Myocyte (in vitro differentiated cells): ENCODE results near the gene TEX2. TPM values are rescaled to one million over a fixed set of nuclear protein-coding genes. Genes with fewer than 3 reads are reported as not detected.
A peak's percentile ranks its signal among the peaks of the same experiment; 100 is the strongest.
"Not testable (repeated sequence)": the region's sequence is repeated elsewhere in the genome, so short reads cannot be mapped to it uniquely, and the experiment has no call there.

Experiments used
- DNase-seq: peaks from one replicate; pipeline ENCODE4 v3.0.0-alpha.2; 2012; ENCODE audit warnings: low read depth
- total RNA-seq: library from RNA; depleted of rRNA; stranded (reverse); fragments of >200 nt; gene quantifications from 2 replicates; pipeline ENCODE4 v1.2.3, GENCODE V29; 2014

Gene TEX2
- total RNA-seq, 1 donor from 2014 or later = 77.4 TPM

- peak; percentile 95 for DNase-seq
Observed at GRCh38 chr17:64146418-64147109, 116.5 kb downstream of the TEX2 start.

GRCh38 chr17:64145751-64146417 is 117.2 kb downstream of the TEX2 start:
- DNase-seq = peak; percentile 99

- no peak for DNase-seq
Observed at GRCh38 chr17:64145375-64145750, 117.7 kb downstream of the TEX2 start.

GRCh38 chr17:64139542-64139941 is 123.5 kb downstream of the TEX2 start:
- DNase-seq = no peak

- no peak for DNase-seq
Observed at GRCh38 chr17:64138441-64138840, 124.6 kb downstream of the TEX2 start.

GRCh38 chr17:64135000-64135399 is 128.1 kb downstream of the TEX2 start:
- no peak for DNase-seq

GRCh38 chr17:64134216-64134970 is 128.7 kb downstream of the TEX2 start:
- no peak for DNase-seq

- peak; percentile 80 for DNase-seq
Observed at GRCh38 chr17:64133546-64134215, 129.4 kb downstream of the TEX2 start.

- no peak for DNase-seq
Observed at GRCh38 chr17:64131606-64132270, 131.3 kb downstream of the TEX2 start.

GRCh38 chr17:64130559-64131001 is 132.5 kb downstream of the TEX2 start:
- DNase-seq = no peak

- DNase-seq = peak; percentile 93
Observed at GRCh38 chr17:64129765-64130558, 133.1 kb downstream of the TEX2 start, which contains the start of gene ERN1. Gene ERN1, minus strand, starts transcription at chr17:64130144. Its CDS starts 115 bp downstream, at chr17:64130029.

GRCh38 chr17:64129515-64129764 is 133.6 kb downstream of the TEX2 start:
- no peak for DNase-seq

GRCh38 chr17:64128787-64129514 is 134.1 kb downstream of the TEX2 start:
- DNase-seq = peak; percentile 48

GRCh38 chr17:64126918-64127317 is 136.1 kb downstream of the TEX2 start:
- DNase-seq = no peak

- DNase-seq = no peak
Observed at GRCh38 chr17:64125937-64126336, 137.1 kb downstream of the TEX2 start.

GRCh38 chr17:64124609-64125008 is 138.5 kb downstream of the TEX2 start:
- no peak for DNase-seq

- DNase-seq = no peak
Observed at GRCh38 chr17:64123114-64123513, 139.9 kb downstream of the TEX2 start.

GRCh38 chr17:64120972-64121786 is 141.9 kb downstream of the TEX2 start:
- DNase-seq = not testable (repeated sequence)
